Kidney (tissue), 14 donors: ENCODE data around the gene MEF2A. TPM values are rescaled to one million over a fixed set of nuclear protein-coding genes. Genes with fewer than 3 reads are reported as not detected.

Experiments used
- DNase-seq, 5 donors: peaks; one replicate each; pipeline ENCODE4 v3.0.0-alpha.2; 2013 to 2020
- FAIRE-seq: peaks from 2 replicates; lab custom pipeline; 2012; peaks lifted over from hg19 to GRCh38; lab: Jason Lieb, UNC
- H3K27ac ChIP-seq, 2 donors: one replicate each; pipeline ENCODE4 v1.7.0; 2013; ENCODE audit warnings: low read depth in 2 of 2, low read length in 2 of 2, inconsistent platforms in 1 of 2
- H3K27me3 ChIP-seq: one replicate; pipeline ENCODE4 v1.7.1; 2013; ENCODE audit warnings: low read length, inconsistent platforms; ENCODE audit not compliant: control insufficient read depth, insufficient read depth
- H3K36me3 ChIP-seq, 3 donors: one replicate each; pipeline versions ENCODE4 v1.7.0 to v1.7.1; 2013; ENCODE audit warnings: low read length in 3 of 3, control low read depth in 1 of 3, inconsistent platforms in 1 of 3; ENCODE audit not compliant: insufficient read depth in 3 of 3, control insufficient read depth in 2 of 3
- H3K4me1 ChIP-seq, 3 donors: one replicate each; pipeline versions ENCODE4 v1.7.0 to v1.7.1; 2013; ENCODE audit warnings: low read length in 3 of 3, inconsistent platforms in 1 of 3, low read depth in 1 of 3; ENCODE audit not compliant: control insufficient read depth in 2 of 3, insufficient read depth in 2 of 3
- H3K4me3 ChIP-seq, 3 donors: one replicate each; pipeline versions ENCODE4 v1.7.0 to v1.8.1; 2013; ENCODE audit warnings: low read length in 3 of 3, control low read depth in 1 of 3, inconsistent platforms in 1 of 3
- H3K9ac ChIP-seq, 3 donors: one replicate each; pipeline versions ENCODE4 v1.7.0 to v1.7.1; 2013; ENCODE audit warnings: low read length in 3 of 3, control low read depth in 1 of 3, inconsistent platforms in 1 of 3
- H3K9me3 ChIP-seq, 3 donors: one replicate each; pipeline versions ENCODE4 v1.7.0 to v1.7.1; 2013; ENCODE audit warnings: low read length in 3 of 3, control low read depth in 1 of 3, inconsistent platforms in 1 of 3; ENCODE audit not compliant: control insufficient read depth in 2 of 3, insufficient read depth in 1 of 3
- CTCF ChIP-seq: IDR thresholded peaks from 3 replicates; pipeline ENCODE4 v1.5.1; 2012; ENCODE audit warnings: mild to moderate bottlenecking, moderate library complexity, borderline replicate concordance; ENCODE audit not compliant: insufficient read depth; ENCODE audit errors: extremely low read depth
- intact Hi-C: fragments of 100-400 bp; cut with DNase I; formaldehyde crosslinking; loops from one replicate; pipeline ENCODE4 v1.11.1; 2022
- polyA plus RNA-seq: library from polyadenylated mRNA; stranded (reverse); fragments of 350-450 nt; fragmentation: Illumina TruSeq; extraction: RNeasy Lipid Tissue Mini Kit (QIAGEN cat#74804); gene quantifications from one replicate; pipeline ENCODE4 v1.2.3, GENCODE V29; 2014; ENCODE audit warnings: low read depth, low replicate concordance; ENCODE audit not compliant: insufficient read depth
- total RNA-seq: library from RNA; stranded (reverse); fragmentation: NEBNext Ultra II Directional; extraction: Animal tissue kit (Norgen Biotek cat#: 25700); gene quantifications from one replicate; pipeline ENCODE4 v1.2.1, GENCODE V29; 2021
- donor health status: control.
- donor health status: control.
- donor health status: control.
- donor health status: control.
- donor health status: control.
- donor health status: DM: yes; HTN: yes; CAD: no.
- donor health status: Normal renal cell carcinoma (clear cell type).

Gene MEF2A
- total and polyA plus RNA-seq, 2 donors from 2014 or later = 20.8 to 82.2 TPM

DNA sequence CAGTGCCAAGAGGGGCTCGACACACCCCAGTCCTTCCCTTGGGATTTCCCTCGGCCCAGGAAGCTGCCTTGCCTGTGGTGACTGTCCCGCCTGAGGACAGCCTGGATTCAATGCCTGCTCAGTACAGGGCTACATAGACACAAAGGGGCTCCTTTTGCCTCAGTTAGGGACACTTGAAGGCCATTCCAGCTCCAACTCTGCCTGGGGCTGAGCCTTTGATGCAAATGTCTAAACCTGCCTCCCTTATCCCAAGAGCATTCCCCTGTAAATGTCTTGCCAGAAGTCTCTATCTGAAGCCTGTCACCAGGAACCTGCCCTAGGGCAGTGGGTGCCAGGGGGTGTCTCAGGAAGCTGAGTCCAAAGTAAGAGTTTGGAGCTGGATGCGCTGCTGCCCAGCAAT is 186.8 kb downstream of the MEF2A start:
- TF ChIP-seq CTCF = no peak
- H3K9me3 ChIP-seq = no peaks in the 10 kb centered on the region
- FAIRE-seq (no peak), DNase-seq (no peak)
- H3K4me1 ChIP-seq = no peaks in the 10 kb centered on the region
- no peak overlapping the region for H3K9ac ChIP-seq
- no peaks in the 10 kb centered on the region for H3K27me3 ChIP-seq
- H3K36me3 ChIP-seq = no peaks in the 10 kb centered on the region
- no peak overlapping the region for H3K4me3 ChIP-seq
- no peak overlapping the region for H3K27ac ChIP-seq
- intact Hi-C loops = no loop called here

DNA sequence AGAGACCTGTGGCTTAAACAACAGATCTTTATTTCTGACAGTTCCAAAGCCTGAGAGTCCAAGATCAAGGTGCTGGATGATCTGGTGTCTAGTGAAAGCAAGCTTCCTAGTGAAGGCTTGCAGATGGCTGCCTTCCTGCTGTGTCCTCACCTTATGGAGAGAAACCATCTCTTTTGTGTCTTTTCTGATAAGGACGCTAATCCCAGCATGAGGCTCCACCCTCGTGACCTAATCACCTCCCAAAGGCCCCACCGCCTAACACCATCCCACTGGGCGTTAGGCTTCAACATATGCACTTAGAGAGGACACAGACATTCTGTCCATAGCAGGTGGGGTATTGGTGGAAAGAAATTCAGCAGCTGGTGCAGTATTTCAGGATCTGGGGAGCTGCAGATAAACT is 187.3 kb downstream of the MEF2A start:
- no peak overlapping the region for H3K27ac ChIP-seq
- no peak overlapping the region for H3K4me3 ChIP-seq
- H3K4me1 ChIP-seq = no peaks in the 10 kb centered on the region
- no peak overlapping the region for H3K9ac ChIP-seq
- H3K9me3 ChIP-seq = no peaks in the 10 kb centered on the region
- TF ChIP-seq CTCF = no peak
- no peaks in the 10 kb centered on the region for H3K27me3 ChIP-seq
- DNase-seq (no peak), FAIRE-seq (no peak)
- intact Hi-C loops = no loop called here
- no peaks in the 10 kb centered on the region for H3K36me3 ChIP-seq

GRCh38 chr15:99755692-99756409 is 190.1 kb downstream of the MEF2A start:
- Histone ChIP-seq H3K27ac (no peak overlapping the region), H3K4me1 (no peaks in the 10 kb centered on the region), H3K9me3 (no peaks in the 10 kb centered on the region), H3K27me3 (no peaks in the 10 kb centered on the region), H3K4me3 (no peak overlapping the region), H3K9ac (no peak overlapping the region), H3K36me3 (no peaks in the 10 kb centered on the region)
- intact Hi-C loops = no loop called here
- FAIRE-seq (peak; percentile 39), DNase-seq (peak in 4 of 5 donors; percentile 35 to 85 (median 68))
- peak; percentile 81 for TF ChIP-seq CTCF

GRCh38 chr15:99762288-99762687 is 196.5 kb downstream of the MEF2A start:
- FAIRE-seq (no peak), DNase-seq (no peak)
- Histone ChIP-seq H3K9me3 (no peaks in the 10 kb centered on the region), H3K4me1 (no peaks in the 10 kb centered on the region), H3K27me3 (no peaks in the 10 kb centered on the region), H3K4me3 (no peak overlapping the region), H3K27ac (no peak overlapping the region), H3K36me3 (no peaks in the 10 kb centered on the region), H3K9ac (no peak overlapping the region)
- intact Hi-C loops = no loop called here
- TF ChIP-seq CTCF = no peak
